Astrocyte (in vitro differentiated cells and primary cell): ENCODE data around the gene PLEKHA7. TPM values are rescaled to one million over a fixed set of nuclear protein-coding genes. Genes with fewer than 3 reads are reported as not detected.

Experiments used
- DNase-seq: peaks from one replicate; pipeline ENCODE4 v3.0.0-alpha.2; 2010; ENCODE audit warnings: low read depth
- FAIRE-seq: peaks from 2 replicates; lab custom pipeline; 2011; peaks lifted over from hg19 to GRCh38; lab: Jason Lieb, UNC
- H2AFZ ChIP-seq: 2 replicates; pipeline ENCODE4 v1.6.0; 2012; ENCODE audit warnings: low read depth, low read length, inconsistent platforms
- H3K27ac ChIP-seq: 2 replicates; pipeline ENCODE4 v1.5.1; 2011; ENCODE audit warnings: low read depth, low read length, inconsistent platforms
- H3K27me3 ChIP-seq: 2 replicates; pipeline ENCODE4 v1.6.0; 2011; ENCODE audit warnings: low read length, inconsistent platforms; ENCODE audit not compliant: insufficient read depth
- H3K36me3 ChIP-seq: 2 replicates; pipeline ENCODE4 v1.5.1; 2011; ENCODE audit warnings: low read length, inconsistent platforms; ENCODE audit not compliant: insufficient read depth
- H3K4me1 ChIP-seq: 2 replicates; pipeline ENCODE4 v1.5.1; 2011; ENCODE audit warnings: low read length, inconsistent platforms; ENCODE audit not compliant: insufficient read depth
- H3K4me2 ChIP-seq: 2 replicates; pipeline ENCODE4 v1.6.0; 2012; ENCODE audit warnings: low read length, inconsistent platforms
- H3K4me3 ChIP-seq: 2 replicates; pipeline ENCODE4 v1.5.1; 2011; ENCODE audit warnings: low read depth, mild to moderate bottlenecking, low read length, inconsistent platforms; ENCODE audit not compliant: insufficient read depth
- H3K79me2 ChIP-seq: 2 replicates; pipeline ENCODE4 v1.6.0; 2012; ENCODE audit warnings: mild to moderate bottlenecking, low read length, inconsistent platforms; ENCODE audit not compliant: insufficient read depth
- H3K9ac ChIP-seq: 2 replicates; pipeline ENCODE4 v1.6.0; 2012; ENCODE audit warnings: mild to moderate bottlenecking, low read length, inconsistent platforms
- H3K9me3 ChIP-seq: 2 replicates; pipeline ENCODE4 v1.5.1; 2012; ENCODE audit warnings: low read depth, mild to moderate bottlenecking, low read length, inconsistent platforms; ENCODE audit not compliant: insufficient read depth
- H4K20me1 ChIP-seq: 2 replicates; pipeline ENCODE4 v1.6.0; 2012; ENCODE audit warnings: low read length, inconsistent platforms; ENCODE audit not compliant: insufficient read depth
- H3K27ac Mint-ChIP-seq: one replicate; pipeline ENCODE4 v1.8.0; 2021; ENCODE audit warnings: mild to moderate bottlenecking, mixed read lengths; ENCODE audit not compliant: unreplicated experiment
- H3K27me3 Mint-ChIP-seq: one replicate; pipeline ENCODE4 v1.8.0; 2021; ENCODE audit warnings: low read depth, mixed read lengths; ENCODE audit not compliant: unreplicated experiment
- H3K36me3 Mint-ChIP-seq: one replicate; pipeline ENCODE4 v1.8.0; 2021; ENCODE audit warnings: low read depth, mixed read lengths; ENCODE audit not compliant: unreplicated experiment
- H3K4me1 Mint-ChIP-seq: one replicate; pipeline ENCODE4 v1.8.0; 2021; ENCODE audit warnings: low read depth, mixed read lengths; ENCODE audit not compliant: unreplicated experiment
- H3K4me3 Mint-ChIP-seq: one replicate; pipeline ENCODE4 v1.8.0; 2021; ENCODE audit warnings: mild to moderate bottlenecking, moderate library complexity, mixed read lengths; ENCODE audit not compliant: unreplicated experiment
- H3K9me3 Mint-ChIP-seq: one replicate; pipeline ENCODE4 v1.8.0; 2021; ENCODE audit warnings: mild to moderate bottlenecking, mixed read lengths; ENCODE audit not compliant: unreplicated experiment
- EZH2 ChIP-seq: IDR thresholded peaks from 2 replicates; pipeline ENCODE4 v1.6.1; 2012; ENCODE audit warnings: mild to moderate bottlenecking, low read length, inconsistent platforms; ENCODE audit not compliant: insufficient read depth
- total RNA-seq: library from RNA; stranded (reverse); gene quantifications from 2 replicates; pipeline ENCODE4 v1.2.1, GENCODE V29; 2021
- TF ChIP-seq, protein P1 (sequence below): IDR thresholded peaks from 2 replicates; pipeline ENCODE4 v1.5.1; 2011; ENCODE audit warnings: low read depth, mild to moderate bottlenecking, inconsistent platforms, low read length, moderate library complexity; ENCODE audit not compliant: insufficient read depth

The PLEKHA7 gene
- total RNA-seq, 1 donor from 2014 or later: 5.7 TPM

DNA sequence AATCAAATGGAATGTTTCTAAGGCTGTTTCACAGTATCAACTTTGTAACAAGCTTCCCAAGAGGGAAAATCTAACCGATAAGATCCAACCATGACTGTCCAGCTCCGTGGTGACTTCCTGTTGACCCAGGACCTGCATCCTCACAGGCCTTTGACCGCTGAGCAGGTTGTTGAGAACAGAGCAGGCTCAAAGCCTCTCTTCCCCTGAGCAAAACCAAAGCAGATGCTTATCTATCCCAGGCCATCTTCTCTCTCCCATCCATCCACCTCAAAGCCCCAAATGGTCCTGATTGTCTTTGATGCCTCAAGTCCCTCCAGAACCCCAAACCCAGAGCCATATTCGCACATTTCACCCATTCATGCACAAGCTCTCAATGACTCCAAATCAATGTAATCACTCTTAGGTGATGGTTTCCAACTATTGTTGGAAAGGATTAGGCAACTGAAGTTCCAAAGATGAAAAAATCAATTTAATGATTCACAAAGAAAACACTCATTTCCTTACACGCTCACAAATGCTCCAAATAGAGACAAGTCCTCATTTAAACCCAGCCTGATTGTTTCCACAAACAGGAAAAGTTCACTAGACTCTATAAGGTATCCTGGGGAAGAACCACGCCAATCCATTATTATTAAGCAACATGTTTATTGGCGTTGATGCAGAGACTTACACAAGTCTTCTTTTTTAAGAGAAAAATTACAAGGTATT lies 227.0 kb downstream of the PLEKHA7 start:
- Histone ChIP-seq H3K9me3 (no peaks in the 10 kb centered on the region), H3K9ac (no peak overlapping the region), H3K4me3 (no peak overlapping the region), H3K4me1 (peaks cover 40% of the 10 kb centered on the region), H2AFZ (no peak overlapping the region), H3K36me3 (no peaks in the 10 kb centered on the region), H3K4me2 (peak overlapping the region; percentile 70), H4K20me1 (no peaks in the 10 kb centered on the region), H3K27ac (no peak overlapping the region), H3K79me2 (no peaks in the 10 kb centered on the region), H3K27me3 (no peaks in the 10 kb centered on the region)
- Mint-ChIP-seq H3K4me3 (no peak overlapping the region), H3K36me3 (peaks cover 4% of the 10 kb centered on the region), H3K4me1 (peaks cover 23% of the 10 kb centered on the region), H3K9me3 (no peaks in the 10 kb centered on the region), H3K27ac (no peak overlapping the region), H3K27me3 (peaks cover 2% of the 10 kb centered on the region)
- peak; percentile 41 for DNase-seq
- FAIRE-seq: no peak
- TF ChIP-seq EZH2: no peak
- TF ChIP-seq, protein P1, sequence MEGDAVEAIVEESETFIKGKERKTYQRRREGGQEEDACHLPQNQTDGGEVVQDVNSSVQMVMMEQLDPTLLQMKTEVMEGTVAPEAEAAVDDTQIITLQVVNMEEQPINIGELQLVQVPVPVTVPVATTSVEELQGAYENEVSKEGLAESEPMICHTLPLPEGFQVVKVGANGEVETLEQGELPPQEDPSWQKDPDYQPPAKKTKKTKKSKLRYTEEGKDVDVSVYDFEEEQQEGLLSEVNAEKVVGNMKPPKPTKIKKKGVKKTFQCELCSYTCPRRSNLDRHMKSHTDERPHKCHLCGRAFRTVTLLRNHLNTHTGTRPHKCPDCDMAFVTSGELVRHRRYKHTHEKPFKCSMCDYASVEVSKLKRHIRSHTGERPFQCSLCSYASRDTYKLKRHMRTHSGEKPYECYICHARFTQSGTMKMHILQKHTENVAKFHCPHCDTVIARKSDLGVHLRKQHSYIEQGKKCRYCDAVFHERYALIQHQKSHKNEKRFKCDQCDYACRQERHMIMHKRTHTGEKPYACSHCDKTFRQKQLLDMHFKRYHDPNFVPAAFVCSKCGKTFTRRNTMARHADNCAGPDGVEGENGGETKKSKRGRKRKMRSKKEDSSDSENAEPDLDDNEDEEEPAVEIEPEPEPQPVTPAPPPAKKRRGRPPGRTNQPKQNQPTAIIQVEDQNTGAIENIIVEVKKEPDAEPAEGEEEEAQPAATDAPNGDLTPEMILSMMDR: no peak

DNA sequence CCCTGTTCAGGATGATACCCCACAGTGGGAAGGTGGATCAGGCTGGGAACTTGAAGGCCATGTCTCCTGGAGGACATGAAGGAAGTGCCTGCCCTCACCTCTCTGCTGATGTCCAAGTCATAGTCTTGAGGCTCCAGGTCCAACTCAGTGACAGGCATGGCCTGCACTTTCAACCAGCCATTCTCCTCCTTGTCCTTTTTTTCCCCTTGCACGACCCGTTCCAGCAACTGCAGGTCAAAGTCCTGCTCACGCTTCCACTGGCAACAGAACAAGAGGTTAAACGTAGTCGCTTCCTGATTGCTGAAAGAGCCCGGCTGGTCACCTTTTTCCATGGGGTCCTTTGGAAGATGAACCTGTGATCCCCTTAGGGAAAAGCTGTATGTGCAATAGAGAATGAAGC lies 228.1 kb downstream of the PLEKHA7 start:
- no peak overlapping the region for H2AFZ ChIP-seq
- FAIRE-seq (no peak), DNase-seq (no peak)
- H3K27me3 ChIP-seq: no peaks in the 10 kb centered on the region
- H3K4me3 ChIP-seq: no peak overlapping the region
- H3K9ac ChIP-seq: no peak overlapping the region
- Mint-ChIP-seq H3K4me3 (no peak overlapping the region), H3K36me3 (peaks cover 4% of the 10 kb centered on the region), H3K27ac (no peak overlapping the region), H3K27me3 (peaks cover 5% of the 10 kb centered on the region), H3K9me3 (no peaks in the 10 kb centered on the region), H3K4me1 (peaks cover 13% of the 10 kb centered on the region)
- H3K27ac ChIP-seq: no peak overlapping the region
- H3K79me2 ChIP-seq: no peaks in the 10 kb centered on the region
- H3K4me1 ChIP-seq: peaks cover 31% of the 10 kb centered on the region
- no peaks in the 10 kb centered on the region for H3K9me3 ChIP-seq
- H3K36me3 ChIP-seq: no peaks in the 10 kb centered on the region
- no peak overlapping the region for H3K4me2 ChIP-seq
- TF ChIP-seq, protein P1: no peak
- TF ChIP-seq EZH2: no peak
- no peaks in the 10 kb centered on the region for H4K20me1 ChIP-seq

DNA sequence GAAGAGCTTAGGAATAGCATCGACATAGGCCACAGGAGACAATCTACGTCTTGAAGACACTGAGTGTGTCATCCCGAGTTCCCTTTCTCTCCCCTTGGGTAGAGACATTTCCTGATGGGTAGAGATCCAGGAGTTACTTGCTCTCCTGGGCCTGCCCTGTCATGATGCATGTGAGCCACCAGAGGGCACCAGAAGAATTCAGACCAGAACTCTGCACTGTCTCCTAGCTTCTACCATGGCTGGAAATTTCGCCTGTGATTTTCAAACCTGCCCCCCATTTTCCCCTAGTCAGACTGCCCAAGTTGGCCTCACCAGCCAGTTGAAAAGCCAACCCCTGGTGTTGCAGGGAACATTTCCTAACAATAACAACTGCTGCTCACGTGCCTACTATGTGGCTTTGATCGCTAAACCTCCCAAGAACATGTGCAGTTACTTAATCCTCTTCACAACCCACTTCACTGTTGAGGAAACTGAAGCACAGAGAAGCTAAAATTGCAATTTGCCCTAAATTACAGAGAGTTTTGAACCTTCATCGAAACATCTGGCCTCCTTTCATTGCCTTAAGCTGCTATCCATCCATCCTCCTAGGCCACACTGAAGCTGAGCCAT lies 228.6 kb downstream of the PLEKHA7 start:
- H3K36me3 ChIP-seq: no peaks in the 10 kb centered on the region
- H3K36me3 Mint-ChIP-seq: peaks cover 5% of the 10 kb centered on the region
- H3K9ac ChIP-seq: no peak overlapping the region
- H3K79me2 ChIP-seq: no peaks in the 10 kb centered on the region
- peak; percentile 47 for DNase-seq
- no peak overlapping the region for H3K27ac ChIP-seq
- peaks cover 10% of the 10 kb centered on the region for H3K4me1 Mint-ChIP-seq
- peaks cover 5% of the 10 kb centered on the region for H3K27me3 Mint-ChIP-seq
- no peak overlapping the region for H3K4me2 ChIP-seq
- no peak overlapping the region for H3K4me3 Mint-ChIP-seq
- TF ChIP-seq EZH2: no peak
- TF ChIP-seq, protein P1: peak; percentile 94
- FAIRE-seq: peak; percentile 81
- no peak overlapping the region for H3K27ac Mint-ChIP-seq
- H3K9me3 ChIP-seq: no peaks in the 10 kb centered on the region
- no peaks in the 10 kb centered on the region for H3K27me3 ChIP-seq
- H3K4me1 ChIP-seq: peaks cover 26% of the 10 kb centered on the region
- no peaks in the 10 kb centered on the region for H3K9me3 Mint-ChIP-seq
- H2AFZ ChIP-seq: no peak overlapping the region
- no peaks in the 10 kb centered on the region for H4K20me1 ChIP-seq
- no peak overlapping the region for H3K4me3 ChIP-seq
